Fibroblast of villous mesenchyme (primary cell): ENCODE measurements around the gene CALML3. TPM values are rescaled to one million over a fixed set of nuclear protein-coding genes. Genes with fewer than 3 reads are reported as not detected.

Experiments used
- DNase-seq: peaks from one replicate; pipeline ENCODE4 v3.0.0-alpha.2; 2010; ENCODE audit warnings: low read depth
- H3K4me3 ChIP-seq: 2 replicates; pipeline ENCODE4 v1.5.1; 2011; ENCODE audit warnings: low read depth, mild to moderate bottlenecking, low read length
- CTCF ChIP-seq: IDR thresholded peaks from 2 replicates; pipeline ENCODE4 v1.5.1; 2012; ENCODE audit warnings: low read depth, mild to moderate bottlenecking, low read length; ENCODE audit not compliant: insufficient read depth
- total RNA-seq: library from RNA; depleted of rRNA; stranded (reverse); fragments of >200 nt; gene quantifications from 2 replicates; pipeline ENCODE4 v1.2.3, GENCODE V29; 2012

Gene CALML3
- total RNA-seq, 1 donor = not detected

GRCh38 chr10:5552376-5553321, 27.9 kb downstream of the CALML3 start:
- DNase-seq = no peak
- H3K4me3 ChIP-seq = no peak overlapping the region
- TF ChIP-seq CTCF = no peak

DNA sequence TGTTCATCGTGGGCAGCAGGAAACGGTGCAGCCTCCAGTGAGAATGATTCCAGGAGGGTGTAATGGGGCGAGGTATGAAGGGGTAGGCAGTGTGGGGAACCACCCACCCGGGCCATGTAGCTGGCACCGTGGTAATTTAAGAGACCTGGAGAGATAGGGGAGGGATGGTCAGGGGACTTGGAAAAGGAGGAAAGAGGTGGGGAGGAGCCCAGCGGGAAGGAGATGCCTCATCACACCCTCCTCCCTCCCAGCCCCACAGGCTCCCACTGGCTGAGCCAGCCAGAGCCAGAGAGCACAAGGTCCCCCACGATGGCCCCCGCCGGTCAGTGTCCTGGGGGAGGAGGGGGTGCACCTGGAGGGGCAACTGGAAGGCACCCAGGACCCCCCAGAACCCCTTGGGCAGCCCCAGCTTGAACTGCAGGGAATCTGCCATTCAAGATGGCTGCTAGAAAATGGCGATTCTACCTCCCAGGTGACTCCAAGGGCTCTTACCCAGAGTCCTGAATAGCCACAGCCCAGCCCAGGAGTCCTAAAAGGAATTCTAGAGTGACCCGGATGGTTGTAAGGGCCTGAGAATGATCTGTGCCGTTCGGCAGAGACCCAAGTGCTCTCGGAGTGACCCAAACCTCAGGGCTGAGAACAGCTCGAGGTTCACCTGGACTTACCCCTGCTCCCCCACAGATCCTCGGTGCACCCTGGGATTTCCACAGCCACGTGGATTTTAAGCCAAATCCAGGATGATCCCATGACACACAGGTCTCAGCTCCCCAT, 28.8 kb downstream of the CALML3 start:
- no peak for DNase-seq
- no peak overlapping the region for H3K4me3 ChIP-seq

GRCh38 chr10:5555021-5555510, 30.3 kb downstream of the CALML3 start:
- no peak for DNase-seq
- no peak overlapping the region for H3K4me3 ChIP-seq
- no peak for TF ChIP-seq CTCF

More for the DNA sequence above, 28.8 kb downstream of the CALML3 start:
- TF ChIP-seq CTCF = no peak

DNA sequence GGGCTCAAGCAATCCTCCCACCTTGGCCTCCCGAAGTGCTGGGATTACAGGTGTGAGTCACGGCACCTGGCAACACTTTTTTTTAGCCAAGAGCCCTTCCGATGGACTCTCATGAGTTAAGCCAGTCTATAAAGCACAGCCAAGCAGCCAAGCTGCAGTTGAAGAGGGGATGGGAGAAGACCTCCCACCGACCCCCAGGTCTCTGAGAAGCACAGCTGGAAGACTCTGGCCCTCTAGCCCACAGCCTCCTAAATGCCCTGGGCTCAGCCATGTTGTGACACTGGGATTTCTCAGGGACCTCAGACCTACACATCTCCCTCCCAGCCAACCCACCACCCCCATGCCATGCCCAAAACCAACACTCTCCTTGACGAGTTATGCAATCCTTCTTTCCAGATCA, 31.1 kb downstream of the CALML3 start:
- DNase-seq = no peak
- H3K4me3 ChIP-seq = no peak overlapping the region
- no peak for TF ChIP-seq CTCF

GRCh38 chr10:5556576-5556975, 31.8 kb downstream of the CALML3 start:
- DNase-seq = no peak
- TF ChIP-seq CTCF = no peak

DNA sequence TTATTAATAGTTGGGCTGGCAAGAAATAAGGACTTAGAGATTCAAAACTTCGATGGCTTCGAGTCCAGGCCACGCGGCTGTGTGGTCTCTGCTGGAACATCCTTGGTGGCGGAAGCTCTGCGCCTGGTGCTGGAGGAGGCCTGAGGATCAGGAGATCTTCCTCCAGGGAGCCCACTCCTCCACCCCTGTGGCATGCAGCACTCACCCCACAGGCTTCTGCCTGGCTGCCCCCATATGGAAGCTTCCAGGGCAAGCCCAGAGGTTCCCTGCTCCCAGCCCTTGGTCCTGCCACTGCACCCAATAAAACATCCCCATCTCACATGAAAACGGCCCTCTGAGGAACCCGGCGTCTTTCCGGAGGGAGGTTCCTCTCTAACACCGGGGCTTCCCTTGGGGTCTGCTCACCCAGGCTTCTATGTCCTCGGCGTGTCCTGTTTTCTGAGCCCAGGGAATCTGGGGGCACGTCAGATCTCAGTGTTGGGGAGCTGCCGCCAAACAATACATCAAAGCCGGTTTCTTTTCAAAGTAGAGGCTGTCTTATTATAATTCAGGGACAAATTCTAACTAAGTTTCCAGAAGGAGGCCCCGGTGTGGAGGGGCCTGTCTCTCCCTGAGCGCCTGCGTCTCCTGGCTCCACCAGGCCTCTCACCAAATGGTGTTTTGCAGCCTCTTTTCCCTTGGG, 32.4 kb downstream of the CALML3 start:
- TF ChIP-seq CTCF = no peak

More at GRCh38 chr10:5556576-5556975, 31.8 kb downstream of the CALML3 start:
- H3K4me3 ChIP-seq = no peak overlapping the region

More for the DNA sequence above, 32.4 kb downstream of the CALML3 start:
- no peak for DNase-seq
- H3K4me3 ChIP-seq = no peak overlapping the region
